DND-41 (cell line): Measurements from ENCODE around the gene USB1.

Experiments used
- CTCF ChIP-seq: IDR thresholded peaks from 2 replicates; pipeline ENCODE4 v1.5.1; 2012; ENCODE audit warnings: borderline replicate concordance, low read length, moderate library complexity, mild to moderate bottlenecking; ENCODE audit not compliant: poor library complexity, severe bottlenecking; ENCODE audit errors: extremely low read depth
- EZH2 ChIP-seq: IDR thresholded peaks from 3 replicates; pipeline ENCODE4 v1.6.1; 2012; ENCODE audit warnings: borderline replicate concordance, low read depth, mild to moderate bottlenecking, moderate library complexity, low read length, inconsistent platforms; ENCODE audit not compliant: severe bottlenecking

- TF ChIP-seq CTCF (no peak), EZH2 (no peak)
Measured at GRCh38 chr16:58056580-58056979, 55.4 kb downstream of the USB1 start.
